DND-41 (cell line): Measurements from ENCODE around the gene FBLN1.

Source experiments
- ATAC-seq: fragments of 200-7000 bp; cut with Tn5 transposase; 3 replicates; pipeline ENCODE4 v1.9.1; 2021; ENCODE audit warnings: low read depth; ENCODE audit not compliant: insufficient read depth
- DNase-seq: peaks from one replicate; pipeline ENCODE4 v3.0.0-alpha.2; 2020
- H2AFZ ChIP-seq: 2 replicates; pipeline ENCODE4 v1.6.0; 2012; ENCODE audit warnings: low read depth, low read length
- H3K27ac ChIP-seq: 2 replicates; pipeline ENCODE4 v1.5.1; 2012; ENCODE audit warnings: low read length, inconsistent platforms
- H3K27me3 ChIP-seq: fragments of 200-600 bp; sonication (generic); 2 replicates; pipeline ENCODE4 v1.6.0; 2012; ENCODE audit warnings: low read length, mild to moderate bottlenecking, inconsistent platforms; ENCODE audit not compliant: insufficient read depth, poor library complexity
- H3K36me3 ChIP-seq: 2 replicates; pipeline ENCODE4 v1.5.1; 2012; ENCODE audit warnings: low read length, inconsistent platforms; ENCODE audit not compliant: insufficient read depth
- H3K4me1 ChIP-seq: 2 replicates; pipeline ENCODE4 v1.5.1; 2012; ENCODE audit warnings: mild to moderate bottlenecking, low read length; ENCODE audit not compliant: insufficient read depth
- H3K4me2 ChIP-seq: 2 replicates; pipeline ENCODE4 v1.6.0; 2012; ENCODE audit warnings: mild to moderate bottlenecking, moderate library complexity, low read length, inconsistent platforms; ENCODE audit not compliant: insufficient read depth
- H3K4me3 ChIP-seq, 2 experiments: fragments of 200-600 bp in 1 of 2; shearing (Covaris generic) in 1 of 2; 2 replicates each; pipeline ENCODE4 v1.5.1; 2012 to 2016; ENCODE audit warnings: inconsistent platforms in 2 of 2, low read length in 2 of 2, mild to moderate bottlenecking in 2 of 2, low read depth in 1 of 2, moderate library complexity in 1 of 2
- H3K79me2 ChIP-seq: 2 replicates; pipeline ENCODE4 v1.6.0; 2012; ENCODE audit warnings: low read length, inconsistent platforms; ENCODE audit not compliant: insufficient read depth
- H3K9ac ChIP-seq: 2 replicates; pipeline ENCODE4 v1.6.0; 2012; ENCODE audit warnings: low read depth, mild to moderate bottlenecking, inconsistent platforms, low read length, moderate library complexity
- H3K9me3 ChIP-seq: 2 replicates; pipeline ENCODE4 v1.5.1; 2012; ENCODE audit warnings: low read length, moderate library complexity, mild to moderate bottlenecking, inconsistent platforms; ENCODE audit not compliant: insufficient read depth, severe bottlenecking
- H4K20me1 ChIP-seq: 2 replicates; pipeline ENCODE4 v1.6.0; 2012; ENCODE audit warnings: low read length; ENCODE audit not compliant: insufficient read depth
- CTCF ChIP-seq: IDR thresholded peaks from 2 replicates; pipeline ENCODE4 v1.5.1; 2012; ENCODE audit warnings: borderline replicate concordance, low read length, moderate library complexity, mild to moderate bottlenecking; ENCODE audit not compliant: poor library complexity, severe bottlenecking; ENCODE audit errors: extremely low read depth
- EZH2 ChIP-seq: IDR thresholded peaks from 3 replicates; pipeline ENCODE4 v1.6.1; 2012; ENCODE audit warnings: borderline replicate concordance, low read depth, mild to moderate bottlenecking, moderate library complexity, low read length, inconsistent platforms; ENCODE audit not compliant: severe bottlenecking

The FBLN1 gene

GRCh38 chr22:45483918-45484499, 18.7 kb upstream of the FBLN1 start:
- Histone ChIP-seq H3K79me2 (no peaks in the 10 kb centered on the region), H3K4me3 (no peak overlapping the region), H3K9ac (no peak overlapping the region), H3K27ac (no peak overlapping the region), H4K20me1 (no peaks in the 10 kb centered on the region), H3K36me3 (no peaks in the 10 kb centered on the region), H3K4me1 (no peaks in the 10 kb centered on the region), H3K27me3 (no peaks in the 10 kb centered on the region), H2AFZ (no peak overlapping the region), H3K9me3 (peaks cover 11% of the 10 kb centered on the region), H3K4me2 (no peak overlapping the region)
- ATAC-seq (no peak), DNase-seq (no peak)
- TF ChIP-seq CTCF = no peak
- no peak for TF ChIP-seq EZH2

GRCh38 chr22:45484742-45485141, 17.9 kb upstream of the FBLN1 start:
- no peaks in the 10 kb centered on the region for H3K79me2 ChIP-seq
- H3K4me1 ChIP-seq = no peaks in the 10 kb centered on the region
- H2AFZ ChIP-seq = no peak overlapping the region
- no peaks in the 10 kb centered on the region for H3K36me3 ChIP-seq
- H3K27me3 ChIP-seq = no peaks in the 10 kb centered on the region
- H3K27ac ChIP-seq = no peak overlapping the region
- DNase-seq (no peak), ATAC-seq (no peak)
- H3K4me2 ChIP-seq = no peak overlapping the region
- H3K4me3 ChIP-seq = no peak overlapping the region
- no peak for TF ChIP-seq CTCF
- TF ChIP-seq EZH2 = no peak
- no peaks in the 10 kb centered on the region for H4K20me1 ChIP-seq
- H3K9ac ChIP-seq = no peak overlapping the region
- H3K9me3 ChIP-seq = peaks cover 11% of the 10 kb centered on the region

GRCh38 chr22:45485261-45485660, 17.4 kb upstream of the FBLN1 start:
- DNase-seq (no peak), ATAC-seq (no peak)
- Histone ChIP-seq H3K79me2 (no peaks in the 10 kb centered on the region), H3K4me1 (no peaks in the 10 kb centered on the region), H3K27ac (no peak overlapping the region), H3K4me2 (no peak overlapping the region), H3K4me3 (no peak overlapping the region), H3K9ac (no peak overlapping the region), H3K27me3 (no peaks in the 10 kb centered on the region), H3K9me3 (peaks cover 11% of the 10 kb centered on the region), H3K36me3 (no peaks in the 10 kb centered on the region), H4K20me1 (no peaks in the 10 kb centered on the region), H2AFZ (no peak overlapping the region)
- TF ChIP-seq EZH2 (no peak), CTCF (no peak)

- Histone ChIP-seq H3K4me3 (no peak overlapping the region), H2AFZ (no peak overlapping the region), H3K27ac (no peak overlapping the region), H3K27me3 (no peaks in the 10 kb centered on the region), H3K9ac (no peak overlapping the region), H3K36me3 (no peaks in the 10 kb centered on the region), H3K4me2 (no peak overlapping the region), H3K9me3 (peaks cover 11% of the 10 kb centered on the region), H3K79me2 (no peaks in the 10 kb centered on the region), H3K4me1 (no peaks in the 10 kb centered on the region), H4K20me1 (no peaks in the 10 kb centered on the region)
- DNase-seq (no peak), ATAC-seq (no peak)
- TF ChIP-seq EZH2 = no peak
- TF ChIP-seq CTCF = no peak
These were observed 13.8 kb upstream of the FBLN1 start for GRCh38 chr22:45488764-45489370.
